ENCODE measurements around the gene TCF12.

TCF12 gene

GRCh38 chr15:57038496-57038895 is 120.1 kb downstream of the TCF12 start:
- Mint-ChIP-seq H3K4me3 (no peak overlapping the region), H3K27me3 (no peaks in the 10 kb centered on the region), H3K9me3 (ENCODE audit: low read depth) (no peaks in the 10 kb centered on the region), H3K4me1 (ENCODE audit: low read depth) (peaks cover 62% of the 10 kb centered on the region), H3K36me3 (peaks cover 3% of the 10 kb centered on the region), H3K27ac (no peak overlapping the region)

GRCh38 chr15:57041416-57041815 is 123.0 kb downstream of the TCF12 start:
- H3K27ac Mint-ChIP-seq: no peak overlapping the region

GRCh38 chr15:57044072-57044702 is 125.7 kb downstream of the TCF12 start:
- Mint-ChIP-seq H3K9me3 (ENCODE audit: low read depth) (no peaks in the 10 kb centered on the region), H3K27me3 (no peaks in the 10 kb centered on the region), H3K36me3 (peaks cover 7% of the 10 kb centered on the region), H3K4me3 (no peak overlapping the region), H3K4me1 (ENCODE audit: low read depth) (peaks cover 43% of the 10 kb centered on the region), H3K27ac (no peak overlapping the region)

More at GRCh38 chr15:57041416-57041815, 123.0 kb downstream of the TCF12 start:
- Mint-ChIP-seq H3K36me3 (peaks cover 7% of the 10 kb centered on the region), H3K9me3 (ENCODE audit: low read depth) (no peaks in the 10 kb centered on the region), H3K4me3 (no peak overlapping the region), H3K4me1 (ENCODE audit: low read depth) (peaks cover 62% of the 10 kb centered on the region), H3K27me3 (no peaks in the 10 kb centered on the region)

GRCh38 chr15:57044970-57045369 is 126.5 kb downstream of the TCF12 start:
- H3K4me1 Mint-ChIP-seq (ENCODE audit: low read depth): peaks cover 40% of the 10 kb centered on the region
- no peak overlapping the region for H3K4me3 Mint-ChIP-seq
- H3K27me3 Mint-ChIP-seq: no peaks in the 10 kb centered on the region
- H3K36me3 Mint-ChIP-seq: peaks cover 7% of the 10 kb centered on the region
- H3K27ac Mint-ChIP-seq: no peak overlapping the region
- no peaks in the 10 kb centered on the region for H3K9me3 Mint-ChIP-seq (ENCODE audit: low read depth)

- Mint-ChIP-seq H3K27me3 (no peaks in the 10 kb centered on the region), H3K9me3 (ENCODE audit: low read depth) (no peaks in the 10 kb centered on the region), H3K4me1 (ENCODE audit: low read depth) (peaks cover 35% of the 10 kb centered on the region), H3K36me3 (peaks cover 7% of the 10 kb centered on the region), H3K27ac (peak overlapping the region; percentile 12), H3K4me3 (no peak overlapping the region)
Measured at GRCh38 chr15:57045741-57046382, 127.4 kb downstream of the TCF12 start.

GRCh38 chr15:57048930-57049549 is 130.6 kb downstream of the TCF12 start:
- no peak overlapping the region for H3K27ac Mint-ChIP-seq

GRCh38 chr15:57053470-57053869 is 135.0 kb downstream of the TCF12 start:
- H3K4me1 Mint-ChIP-seq (ENCODE audit: low read depth): peaks cover 56% of the 10 kb centered on the region
- H3K27me3 Mint-ChIP-seq: no peaks in the 10 kb centered on the region
- no peak overlapping the region for H3K4me3 Mint-ChIP-seq
- no peaks in the 10 kb centered on the region for H3K36me3 Mint-ChIP-seq
- H3K9me3 Mint-ChIP-seq (ENCODE audit: low read depth): no peaks in the 10 kb centered on the region
- no peak overlapping the region for H3K27ac Mint-ChIP-seq

More at GRCh38 chr15:57048930-57049549, 130.6 kb downstream of the TCF12 start:
- H3K4me3 Mint-ChIP-seq: no peak overlapping the region
- peaks cover 4% of the 10 kb centered on the region for H3K36me3 Mint-ChIP-seq
- H3K4me1 Mint-ChIP-seq (ENCODE audit: low read depth): peaks cover 50% of the 10 kb centered on the region
- no peaks in the 10 kb centered on the region for H3K27me3 Mint-ChIP-seq
- no peaks in the 10 kb centered on the region for H3K9me3 Mint-ChIP-seq (ENCODE audit: low read depth)

- Mint-ChIP-seq H3K4me3 (no peak overlapping the region), H3K27me3 (no peaks in the 10 kb centered on the region), H3K4me1 (ENCODE audit: low read depth) (peaks cover 61% of the 10 kb centered on the region), H3K36me3 (no peaks in the 10 kb centered on the region), H3K27ac (no peak overlapping the region), H3K9me3 (ENCODE audit: low read depth) (no peaks in the 10 kb centered on the region)
Measured at GRCh38 chr15:57054204-57054750, 135.8 kb downstream of the TCF12 start.

- no peak overlapping the region for H3K4me3 Mint-ChIP-seq
- H3K4me1 Mint-ChIP-seq (ENCODE audit: low read depth): peaks cover 59% of the 10 kb centered on the region
- no peak overlapping the region for H3K27ac Mint-ChIP-seq
- no peaks in the 10 kb centered on the region for H3K27me3 Mint-ChIP-seq
- no peaks in the 10 kb centered on the region for H3K9me3 Mint-ChIP-seq (ENCODE audit: low read depth)
- no peaks in the 10 kb centered on the region for H3K36me3 Mint-ChIP-seq
Measured at GRCh38 chr15:57056357-57056756, 137.9 kb downstream of the TCF12 start.

- no peaks in the 10 kb centered on the region for H3K9me3 Mint-ChIP-seq (ENCODE audit: low read depth)
- no peak overlapping the region for H3K4me3 Mint-ChIP-seq
- H3K27me3 Mint-ChIP-seq: no peaks in the 10 kb centered on the region
- H3K36me3 Mint-ChIP-seq: no peaks in the 10 kb centered on the region
- no peak overlapping the region for H3K27ac Mint-ChIP-seq
- H3K4me1 Mint-ChIP-seq (ENCODE audit: low read depth): peaks cover 54% of the 10 kb centered on the region
Measured at GRCh38 chr15:57057134-57057930, 138.9 kb downstream of the TCF12 start.

- Mint-ChIP-seq H3K4me1 (ENCODE audit: low read depth) (peaks cover 45% of the 10 kb centered on the region), H3K27ac (no peak overlapping the region), H3K27me3 (no peaks in the 10 kb centered on the region), H3K36me3 (peaks cover 5% of the 10 kb centered on the region), H3K4me3 (no peak overlapping the region), H3K9me3 (ENCODE audit: low read depth) (no peaks in the 10 kb centered on the region)
Measured at GRCh38 chr15:57059026-57059660, 140.7 kb downstream of the TCF12 start.

- H3K4me3 Mint-ChIP-seq: no peak overlapping the region
- H3K27ac Mint-ChIP-seq: no peak overlapping the region
- H3K9me3 Mint-ChIP-seq (ENCODE audit: low read depth): no peaks in the 10 kb centered on the region
- peaks cover 8% of the 10 kb centered on the region for H3K36me3 Mint-ChIP-seq
- H3K4me1 Mint-ChIP-seq (ENCODE audit: low read depth): peaks cover 38% of the 10 kb centered on the region
- H3K27me3 Mint-ChIP-seq: no peaks in the 10 kb centered on the region
Measured at GRCh38 chr15:57060799-57061198, 142.4 kb downstream of the TCF12 start.

GRCh38 chr15:57061281-57061680 is 142.8 kb downstream of the TCF12 start:
- no peaks in the 10 kb centered on the region for H3K27me3 Mint-ChIP-seq
- H3K4me3 Mint-ChIP-seq: no peak overlapping the region
- H3K9me3 Mint-ChIP-seq (ENCODE audit: low read depth): no peaks in the 10 kb centered on the region
- no peak overlapping the region for H3K27ac Mint-ChIP-seq
- H3K4me1 Mint-ChIP-seq (ENCODE audit: low read depth): peaks cover 37% of the 10 kb centered on the region
- H3K36me3 Mint-ChIP-seq: peaks cover 8% of the 10 kb centered on the region

GRCh38 chr15:57061696-57062095 is 143.3 kb downstream of the TCF12 start:
- Mint-ChIP-seq H3K4me1 (ENCODE audit: low read depth) (peaks cover 36% of the 10 kb centered on the region), H3K36me3 (peaks cover 10% of the 10 kb centered on the region), H3K27me3 (no peaks in the 10 kb centered on the region), H3K9me3 (ENCODE audit: low read depth) (no peaks in the 10 kb centered on the region), H3K27ac (no peak overlapping the region), H3K4me3 (no peak overlapping the region)

All from activated naive CD8-positive, alpha-beta T cell (primary cell).